Hippocampal formation (tissue), 2 donors: Measurements from ENCODE around the gene FGF8.

Source experiments
- DNase-seq, 2 donors: peaks; one replicate each; lab custom pipeline; 2025; lab: John Stamatoyannopoulos, UW

FGF8 gene

DNA sequence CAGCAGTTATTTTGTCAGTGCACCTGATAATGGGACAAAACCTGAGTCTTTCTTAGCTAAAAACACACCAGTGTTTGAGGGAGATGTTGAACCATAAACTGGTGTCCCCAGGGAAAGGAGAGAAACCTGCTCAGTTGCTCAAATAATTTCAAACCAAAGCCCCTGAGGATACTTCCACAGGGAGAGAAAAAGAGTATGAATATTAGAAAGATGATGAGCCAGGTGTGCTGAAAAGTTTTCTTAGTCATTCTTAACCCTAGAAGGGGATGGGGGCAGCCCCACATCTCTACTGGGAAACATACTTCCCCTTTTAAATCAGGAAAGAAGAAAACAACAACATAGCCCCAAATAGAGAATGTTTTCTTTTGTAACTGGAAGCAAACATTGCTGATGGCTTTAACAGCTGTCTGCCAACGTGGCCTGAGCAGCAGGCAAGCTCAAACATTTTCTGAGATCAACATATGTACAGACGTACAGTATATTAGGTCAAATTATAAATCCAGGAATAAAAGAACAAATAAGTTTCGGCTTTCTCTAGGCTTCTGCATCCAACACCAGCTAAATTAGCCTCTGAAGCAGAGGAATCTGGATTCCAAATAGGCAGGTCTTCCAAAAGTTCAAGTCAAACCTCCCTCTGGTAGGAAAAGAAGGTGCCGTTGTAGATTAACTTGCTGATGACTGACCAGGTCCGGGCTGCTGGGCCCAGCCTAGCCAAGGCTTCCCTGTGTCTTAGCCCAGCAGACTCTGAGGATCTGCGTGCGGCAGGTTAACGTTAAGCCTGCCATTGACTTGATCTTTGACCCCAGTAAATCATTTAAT lies 50.4 kb downstream of the FGF8 start:
- no peak for DNase-seq

DNA sequence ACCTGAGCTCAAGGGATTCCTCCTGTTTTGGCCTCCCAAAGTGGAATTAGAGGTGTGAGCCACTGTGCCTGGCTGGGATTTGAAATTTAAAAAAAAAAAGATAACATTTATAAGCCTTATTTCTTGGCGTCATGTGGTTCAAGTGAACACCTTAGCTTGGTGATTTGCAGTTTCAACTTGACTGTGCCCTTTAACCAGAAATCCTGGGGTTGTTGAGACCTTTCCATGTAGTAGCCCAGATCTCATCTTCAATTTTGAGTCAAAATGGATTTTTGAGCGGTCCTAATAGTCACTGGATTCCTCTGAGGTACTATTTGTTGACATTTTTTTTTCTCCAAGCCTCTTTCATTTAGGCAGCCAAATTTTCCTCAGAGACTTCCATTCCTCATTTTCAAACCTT lies 51.5 kb downstream of the FGF8 start:
- DNase-seq, result no peak

DNA sequence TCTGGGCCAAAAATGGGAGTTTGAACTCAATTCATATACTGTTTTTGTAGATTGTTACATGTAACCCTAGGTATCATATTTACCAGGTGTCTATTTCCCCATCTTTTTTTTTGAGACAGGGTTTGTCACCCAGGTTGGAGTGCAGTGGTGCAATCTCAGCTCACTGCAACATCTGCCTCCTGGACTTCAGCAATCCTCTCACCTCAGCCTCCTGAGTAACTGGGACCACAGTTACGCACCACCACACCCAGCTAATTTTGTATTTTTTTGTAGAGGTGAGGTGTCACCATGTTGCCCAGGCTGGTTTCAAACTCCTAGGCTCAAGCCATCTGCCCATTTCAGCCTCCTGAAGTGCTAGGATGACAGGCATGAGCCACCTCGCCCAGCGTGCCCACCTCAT lies 52.7 kb downstream of the FGF8 start:
- DNase-seq, result no peak

DNA sequence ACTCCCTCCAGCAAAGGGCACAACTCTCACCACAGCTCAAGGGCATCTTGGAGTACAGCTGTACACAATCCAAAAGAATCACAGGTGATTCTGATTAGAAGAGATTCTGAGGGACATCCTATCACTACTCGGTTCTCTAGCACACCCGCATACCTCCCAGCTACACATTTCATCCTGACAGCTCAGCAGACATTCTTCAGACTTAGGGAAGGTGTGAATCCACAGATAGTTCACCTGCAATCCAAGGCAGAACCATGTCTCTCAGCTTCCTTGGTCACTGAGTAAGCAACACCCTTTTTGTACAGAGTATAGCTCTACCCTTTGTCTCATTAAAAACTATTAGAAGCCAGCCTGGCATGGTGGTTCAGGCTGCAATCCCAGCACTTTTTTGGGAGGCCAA lies 54.1 kb downstream of the FGF8 start:
- DNase-seq, result no peak

DNA sequence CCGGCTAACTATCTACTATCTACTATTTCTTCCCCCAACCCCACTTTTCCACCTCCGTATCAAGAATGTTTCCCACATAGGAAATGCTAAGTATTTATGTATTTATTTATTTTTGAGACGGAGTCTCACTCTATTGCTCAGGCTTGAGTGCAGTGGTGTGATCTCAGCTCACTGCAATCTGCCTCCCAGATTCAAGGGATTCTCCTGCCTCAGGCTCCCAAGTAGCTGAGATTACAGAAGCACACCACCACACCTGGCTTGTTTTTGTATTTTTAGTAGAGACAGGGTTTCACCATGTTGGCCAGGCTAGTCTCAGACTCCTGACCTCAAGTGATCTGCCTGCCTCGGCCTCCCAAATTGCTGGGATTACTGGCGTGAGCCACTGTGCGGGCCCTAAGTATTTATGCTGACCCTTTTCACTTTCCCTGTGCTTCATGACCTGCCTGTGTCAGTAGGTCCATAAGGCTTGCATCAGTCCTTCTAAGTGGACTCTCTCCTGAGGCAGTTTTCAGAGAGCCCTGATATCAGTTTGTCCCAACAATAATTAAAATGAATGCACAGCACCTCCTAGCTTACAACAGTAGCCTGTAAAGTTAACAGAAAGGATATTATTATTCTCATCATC lies 55.2 kb downstream of the FGF8 start:
- no peak for DNase-seq
